Right renal pelvis (tissue), 4 donors: ENCODE measurements around the gene POLA1. TPM values are rescaled to one million over a fixed set of nuclear protein-coding genes. Genes with fewer than 3 reads are reported as not detected.

Source experiments
- DNase-seq, 4 donors: peaks; one replicate each; pipeline ENCODE4 v3.0.0-alpha.2; 2013; ENCODE audit warnings: low read depth in 4 of 4, low spot score in 3 of 4, missing footprints in 1 of 4
- polyA plus RNA-seq, 4 donors: library from polyadenylated mRNA; unstranded; fragments of 120-200 nt; gene quantifications; one replicate each; pipeline ENCODE4 v1.2.1, GENCODE V29; 2013; ENCODE audit not compliant: insufficient read length in 4 of 4

POLA1 gene
- polyA plus RNA-seq, 4 donors, result 15.4 to 18.9 (median 18.4) TPM

DNA sequence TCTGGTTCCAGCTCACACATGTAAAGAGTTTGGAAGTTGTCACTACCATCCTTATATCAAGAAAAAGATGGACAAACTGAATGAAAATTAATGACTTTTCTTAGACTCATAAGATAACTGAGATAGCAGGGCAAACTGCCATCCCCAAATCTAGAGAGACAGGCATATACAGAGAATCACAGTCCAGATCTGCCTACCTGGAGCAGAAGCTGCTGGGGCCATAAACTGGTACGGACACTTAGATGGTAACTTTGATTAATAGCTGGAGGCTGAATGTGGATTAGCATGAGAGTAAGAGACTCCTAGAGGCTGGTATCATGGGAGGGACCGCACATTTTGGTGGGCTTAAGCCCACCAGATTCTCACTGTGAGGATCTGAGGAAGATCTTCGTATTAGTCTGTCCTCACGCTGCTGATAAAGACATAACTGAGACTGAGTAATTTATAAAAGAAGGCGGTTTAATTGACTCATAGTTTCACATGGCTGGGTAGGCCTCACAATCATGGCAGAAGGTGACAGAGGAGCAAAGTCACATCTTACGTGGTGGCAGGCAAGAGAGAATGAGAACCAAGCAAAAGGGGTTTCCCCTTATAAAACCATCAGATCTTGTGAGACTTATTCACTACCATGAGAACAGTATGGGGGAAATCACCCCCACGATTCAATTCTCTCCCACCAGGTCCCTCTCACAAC lies 10.8 kb upstream of the POLA1 start:
- DNase-seq, result no peak

DNA sequence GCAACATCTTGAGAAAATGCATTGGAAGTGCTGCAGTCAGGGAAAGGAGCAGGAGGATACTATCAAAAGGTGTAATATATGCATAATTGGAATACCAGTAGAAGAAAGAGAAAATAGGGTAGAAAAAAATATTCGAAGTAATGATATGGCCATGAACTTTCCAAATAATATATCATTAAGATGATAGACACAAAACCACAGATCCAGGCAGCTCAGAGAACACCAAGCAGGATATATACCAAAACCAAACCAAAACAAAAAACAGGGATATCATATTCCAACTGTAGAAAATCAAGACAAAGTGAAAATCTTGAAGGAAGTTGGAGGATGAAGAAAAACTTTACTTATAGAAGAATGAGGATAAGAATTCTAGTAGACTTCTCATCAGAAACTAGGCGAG lies 9.7 kb upstream of the POLA1 start:
- no peak for DNase-seq

GRCh38 chrX:24692305-24692704 lies 1.4 kb upstream of the POLA1 start:
- no peak for DNase-seq

- DNase-seq, result no peak
Observed at GRCh38 chrX:24694825-24695224, 1.1 kb downstream of the POLA1 start.

GRCh38 chrX:24696294-24696693 lies 2.6 kb downstream of the POLA1 start:
- DNase-seq, result no peak

- DNase-seq, result no peak
Observed at GRCh38 chrX:24702362-24703184, 8.9 kb downstream of the POLA1 start.

- no peak for DNase-seq
Observed at GRCh38 chrX:24703185-24703494, 9.4 kb downstream of the POLA1 start.

DNA sequence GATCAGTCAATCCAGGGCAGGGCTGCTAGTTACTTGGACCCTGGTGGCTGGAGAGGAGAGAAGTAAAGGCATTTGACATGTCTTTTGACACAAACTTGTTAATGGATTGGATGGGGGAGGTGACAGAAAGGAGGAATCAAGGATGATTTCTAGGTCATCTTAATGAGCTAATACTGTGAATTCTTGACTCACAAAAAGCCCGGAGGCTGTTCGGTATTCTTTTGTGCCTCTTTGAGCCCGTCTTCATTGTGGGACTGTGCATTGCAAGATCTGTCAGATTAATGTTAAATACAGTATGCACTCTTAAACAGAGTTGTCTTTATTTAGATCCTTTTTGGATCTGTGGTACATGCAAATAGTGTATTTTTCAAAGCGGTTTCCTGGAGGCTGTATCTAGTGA lies 25.1 kb downstream of the POLA1 start:
- no peak for DNase-seq

- no peak for DNase-seq
Observed at GRCh38 chrX:24720036-24720435, 26.3 kb downstream of the POLA1 start.

DNA sequence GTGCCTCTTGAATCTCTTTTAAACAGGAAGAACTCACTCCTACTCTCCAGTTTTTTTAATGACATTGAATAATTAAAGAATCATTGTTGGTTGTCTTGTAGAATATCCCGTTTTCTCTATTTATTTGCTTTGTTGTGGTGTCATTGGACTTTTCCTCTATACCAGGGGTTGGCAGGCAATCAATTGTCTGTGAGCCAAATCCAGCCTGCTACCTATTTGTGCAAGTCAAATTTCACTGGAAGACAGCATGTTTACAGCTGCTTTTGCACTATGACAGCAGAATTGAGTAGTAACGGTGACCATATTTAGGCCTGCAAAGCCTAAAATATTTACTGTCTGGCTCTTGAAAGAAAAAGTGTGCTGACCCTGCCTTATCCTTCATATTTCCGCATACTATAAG lies 34.8 kb downstream of the POLA1 start:
- no peak for DNase-seq

GRCh38 chrX:24732766-24733500 lies 39.2 kb downstream of the POLA1 start:
- no peak for DNase-seq

GRCh38 chrX:24741330-24741729 lies 47.6 kb downstream of the POLA1 start:
- no peak for DNase-seq

GRCh38 chrX:24748196-24748595 lies 54.5 kb downstream of the POLA1 start:
- no peak for DNase-seq

DNA sequence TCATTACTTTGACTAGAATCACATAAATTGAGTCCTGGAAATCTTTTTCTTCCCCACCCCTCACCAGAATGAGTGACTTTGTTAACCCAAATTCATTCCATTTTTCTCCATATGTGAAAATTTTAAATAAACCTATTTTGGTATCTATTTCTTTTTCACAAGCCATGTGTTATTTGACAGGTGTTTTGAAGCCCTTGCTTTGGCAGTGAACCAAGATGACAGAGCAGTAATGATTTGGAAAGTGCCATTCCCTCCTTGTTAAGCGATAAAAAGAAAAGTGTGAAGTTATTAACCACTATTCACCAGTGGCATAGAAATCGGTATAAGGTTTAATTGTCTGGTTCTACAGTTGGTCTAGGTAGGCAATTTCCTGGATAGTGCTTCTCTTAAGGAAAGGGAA lies 66.1 kb downstream of the POLA1 start:
- DNase-seq, result no peak

- peak in 1 of 4 donors; percentile 5 for DNase-seq
Observed at GRCh38 chrX:24760363-24761000, 66.8 kb downstream of the POLA1 start.

DNA sequence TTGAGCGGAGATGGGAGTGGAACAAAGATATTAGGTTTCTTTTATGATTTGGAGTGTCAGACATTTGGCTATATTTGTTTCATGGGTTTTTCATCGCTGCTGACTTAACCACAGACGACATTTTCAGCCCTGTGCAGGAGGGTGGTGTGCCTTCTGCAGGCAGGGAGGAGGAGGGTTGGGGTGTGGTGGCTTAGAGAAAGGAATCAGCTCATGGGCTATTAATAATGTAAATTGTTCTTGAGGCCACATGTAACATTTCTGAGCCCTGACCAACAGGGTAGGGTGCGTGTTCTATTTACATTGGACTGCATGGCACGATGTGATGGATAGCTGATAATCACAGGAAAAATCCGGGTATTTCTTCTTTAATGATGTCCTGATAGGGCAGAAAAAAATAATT lies 67.6 kb downstream of the POLA1 start:
- DNase-seq, result no peak

DNA sequence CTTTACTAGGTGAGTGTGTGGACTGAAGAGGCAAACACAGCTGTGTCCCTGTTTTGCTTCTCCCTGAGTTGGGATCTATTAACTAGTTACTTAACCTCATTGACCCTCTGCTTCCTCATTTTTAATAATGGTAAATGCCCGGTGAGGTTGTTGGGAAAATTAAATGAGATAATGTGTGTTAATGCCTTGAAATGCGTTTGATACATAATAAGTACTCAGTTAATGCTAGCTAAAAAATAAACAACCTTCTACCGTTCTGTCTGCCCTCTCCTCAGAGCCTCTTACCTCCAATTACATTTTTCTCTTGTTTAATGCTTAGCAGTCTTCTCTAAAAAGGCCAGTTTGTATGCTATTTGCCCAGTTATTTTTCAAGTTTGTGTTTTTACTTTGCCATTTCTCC lies 70.3 kb downstream of the POLA1 start:
- DNase-seq, result no peak

DNA sequence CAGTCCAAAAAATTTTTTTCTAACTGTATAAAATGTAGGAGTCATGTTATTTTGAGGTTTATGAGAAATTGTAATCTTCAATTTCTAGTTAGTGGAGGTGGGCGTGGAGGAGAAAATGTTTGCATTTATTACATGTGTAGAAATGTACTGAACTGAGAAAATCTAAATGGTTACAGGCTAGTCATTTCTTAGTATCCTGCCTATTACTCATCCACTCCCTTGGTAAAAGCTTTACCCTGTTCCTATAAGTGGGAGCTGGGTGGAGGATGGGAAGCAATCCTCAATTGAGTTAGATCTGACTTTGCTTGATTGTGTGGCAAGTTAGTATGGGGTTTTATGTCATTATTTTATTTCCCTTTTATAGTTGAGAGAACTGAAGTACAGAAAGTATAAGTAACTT lies 73.8 kb downstream of the POLA1 start:
- DNase-seq, result no peak

DNA sequence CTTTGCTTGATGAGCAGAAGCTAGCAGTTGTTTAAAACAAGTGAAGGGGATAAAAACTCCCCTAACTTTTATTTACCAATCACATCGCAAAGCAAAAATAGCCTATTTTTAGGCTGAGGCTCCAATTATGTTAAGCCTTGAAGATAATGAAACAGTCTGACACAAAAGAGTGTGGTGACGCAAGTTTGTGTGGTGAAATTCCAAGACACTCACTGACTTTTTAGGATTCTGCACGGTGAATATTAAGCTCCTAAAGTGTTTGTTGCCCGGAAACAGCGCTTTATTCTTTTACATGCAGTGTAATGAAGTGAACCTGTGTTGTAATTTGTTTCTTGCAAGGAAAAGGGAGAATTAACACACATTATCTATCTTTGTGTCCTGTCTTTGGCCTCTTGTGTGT lies 74.8 kb downstream of the POLA1 start:
- DNase-seq, result no peak

DNA sequence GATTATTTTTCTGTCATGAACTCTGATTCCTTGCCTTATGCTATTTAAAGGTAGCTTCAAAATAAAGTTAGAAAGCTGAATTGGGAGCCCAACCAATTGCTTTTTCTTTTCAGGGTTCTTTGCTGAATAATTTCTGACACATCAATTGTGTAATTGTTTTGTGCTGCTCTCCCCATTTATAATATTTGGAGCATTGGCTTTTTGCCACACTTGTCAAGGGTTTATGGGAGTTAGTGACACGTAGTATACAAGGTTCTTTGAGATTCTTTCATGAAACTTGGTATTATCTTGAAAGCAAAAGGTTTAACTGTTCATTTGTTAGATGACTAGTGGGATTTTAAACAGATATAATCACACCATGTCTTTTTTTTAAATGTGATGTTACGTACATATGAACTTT lies 80.9 kb downstream of the POLA1 start:
- DNase-seq, result no peak

- no peak for DNase-seq
Observed at GRCh38 chrX:24775891-24776290, 82.2 kb downstream of the POLA1 start.
